Gastrocnemius medialis (tissue), 4 donors: ENCODE results near the gene ZNF384. TPM values are rescaled to one million over a fixed set of nuclear protein-coding genes. Genes with fewer than 3 reads are reported as not detected.

Experiments used
- ATAC-seq, 2 donors: fragments of 150-250 bp; one replicate each; pipeline ENCODE4 v1.9.1; 2016
- DNase-seq, 2 donors: peaks; one replicate each; pipeline ENCODE4 v3.0.0-alpha.2; 2019
- H3K27ac ChIP-seq, 4 donors: fragments of 200-600 bp; sonication (generic); 1 replicate in 1 of 4; 2 replicates in 3 of 4; pipeline ENCODE4 v1.5.1; 2016 to 2018; ENCODE audit warnings: mild to moderate bottlenecking in 2 of 4, moderate library complexity in 1 of 4
- H3K27me3 ChIP-seq, 3 donors: fragments of 200-600 bp; sonication (generic) in 2 of 3; 1 replicate in 1 of 3; 2 replicates in 2 of 3; pipeline versions ENCODE4 v1.5.1 to v1.6.0; 2016 to 2019; ENCODE audit warnings: mild to moderate bottlenecking in 1 of 3, moderate library complexity in 1 of 3
- H3K36me3 ChIP-seq, 2 donors: fragments of 200-600 bp; sonication (generic) in 1 of 2; one replicate each; pipeline ENCODE4 v1.5.1; 2017 to 2018
- H3K4me1 ChIP-seq, 2 donors: fragments of 200-600 bp; sonication (generic) in 1 of 2; one replicate each; pipeline ENCODE4 v1.5.1; 2016 to 2017; ENCODE audit warnings: mild to moderate bottlenecking in 2 of 2
- H3K4me3 ChIP-seq, 4 donors: fragments of 200-600 bp; sonication (generic) in 3 of 4; 1 replicate in 1 of 4; 2 replicates in 3 of 4; pipeline ENCODE4 v1.5.1; 2016 to 2019; ENCODE audit warnings: mild to moderate bottlenecking in 2 of 4
- H3K9me3 ChIP-seq, 3 donors: fragments of 200-600 bp; sonication (generic) in 2 of 3; 1 replicate in 1 of 3; 2 replicates in 2 of 3; pipeline ENCODE4 v1.5.1; 2016 to 2019
- CTCF ChIP-seq, 5 experiments: fragments of 450-650 bp in 3 of 5; fragments of 200-600 bp in 2 of 5; sonication (generic) in 2 of 5; IDR thresholded peaks in 4 of 5; conservative IDR thresholded peaks in 1 of 5; 1 replicate in 4 of 5; 2 replicates in 1 of 5; pipeline ENCODE4 v1.5.1; 2016 to 2019; ENCODE audit warnings: antibody characterized with exemption in 5 of 5, mild to moderate bottlenecking in 3 of 5, moderate library complexity in 3 of 5
- POLR2A ChIP-seq, 2 donors: fragments of 450-650 bp; IDR thresholded peaks; one replicate each; pipeline ENCODE4 v1.6.1; 2017; ENCODE audit warnings: antibody characterized with exemption in 2 of 2, mild to moderate bottlenecking in 2 of 2, moderate library complexity in 2 of 2
- in situ Hi-C, 4 donors: fragments of 200-750 bp; cut with MboI; loops; one replicate each; pipeline versions ENCODE4 v1.15.0 to v1.8.0; 2017; ENCODE audit warnings: low sequenced_read_pairs in 4 of 4
- intact Hi-C: fragments of 100-400 bp; cut with DNase I; formaldehyde crosslinking; loops from one replicate; pipeline ENCODE4 v1.15.1; 2023; ENCODE audit warnings: low total_unique reads
- total RNA-seq, 4 donors: library from RNA; depleted of rRNA; stranded (reverse); fragments of >200 nt; gene quantifications; one replicate each; pipeline versions ENCODE4 v1.1.0 to v1.2.3, GENCODE V29; 2016

ZNF384 gene
- total RNA-seq, 4 donors from 2014 or later: 22.4 to 35.3 (median 27.9) TPM

DNA sequence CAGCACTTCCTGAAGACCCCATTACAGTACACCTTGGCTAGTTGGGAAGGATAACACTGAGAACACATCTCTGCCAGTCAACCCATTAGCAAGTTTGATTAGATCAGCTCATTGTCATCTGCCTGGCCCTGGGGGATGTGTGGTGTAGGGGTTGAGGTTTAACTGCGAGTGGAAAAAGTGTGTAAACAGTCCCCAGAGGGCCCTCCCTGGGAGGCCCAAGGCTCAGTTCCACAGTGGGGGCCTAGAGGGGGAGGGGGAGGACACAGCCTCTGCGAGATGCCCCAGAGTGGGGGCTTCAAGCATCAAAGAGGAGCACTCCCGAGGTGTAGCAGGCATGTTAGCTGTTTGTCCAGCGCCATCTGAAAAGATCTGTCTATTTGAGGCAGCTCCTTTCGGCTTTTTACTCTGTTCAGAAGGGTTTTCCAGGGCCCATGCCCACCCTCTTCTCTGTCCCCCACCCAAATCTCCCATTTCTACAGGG, 53.8 kb downstream of the ZNF384 start:
- ATAC-seq (no peak), DNase-seq (no peak)
- in situ Hi-C loops: no loop called here
- Histone ChIP-seq H3K9me3 (no peaks in the 10 kb centered on the region), H3K27ac (no peak overlapping the region), H3K4me1 (no peaks in the 10 kb centered on the region), H3K36me3 (no peaks in the 10 kb centered on the region), H3K4me3 (no peak overlapping the region), H3K27me3 (no peaks in the 10 kb centered on the region)
- TF ChIP-seq CTCF (IDR thresholded peaks at IDR 0.05 in 4 of 5, conservative IDR thresholded peaks at IDR 0.05 in 1 of 5): no peak
- TF ChIP-seq POLR2A (IDR thresholded peaks at IDR 0.05): no peak
- intact Hi-C loops: no loop called here

- H3K27ac ChIP-seq: peak overlapping the region in 1 of 4 donors; percentile 38
- intact Hi-C loops: no loop called here
- TF ChIP-seq CTCF (IDR thresholded peaks at IDR 0.05 in 4 of 5, conservative IDR thresholded peaks at IDR 0.05 in 1 of 5) (no peak), POLR2A (IDR thresholded peaks at IDR 0.05) (peak in 1 of 2 donors; percentile 11)
- in situ Hi-C loops: no loop called here
- ATAC-seq (peak in 1 of 2 donors; percentile 51), DNase-seq (no peak)
- H3K27me3 ChIP-seq: no peaks in the 10 kb centered on the region
- no peaks in the 10 kb centered on the region for H3K4me1 ChIP-seq
- H3K9me3 ChIP-seq: no peaks in the 10 kb centered on the region
- no peak overlapping the region for H3K4me3 ChIP-seq
- no peaks in the 10 kb centered on the region for H3K36me3 ChIP-seq
These were observed 56.9 kb downstream of the ZNF384 start for GRCh38 chr12:6632026-6632983.

DNA sequence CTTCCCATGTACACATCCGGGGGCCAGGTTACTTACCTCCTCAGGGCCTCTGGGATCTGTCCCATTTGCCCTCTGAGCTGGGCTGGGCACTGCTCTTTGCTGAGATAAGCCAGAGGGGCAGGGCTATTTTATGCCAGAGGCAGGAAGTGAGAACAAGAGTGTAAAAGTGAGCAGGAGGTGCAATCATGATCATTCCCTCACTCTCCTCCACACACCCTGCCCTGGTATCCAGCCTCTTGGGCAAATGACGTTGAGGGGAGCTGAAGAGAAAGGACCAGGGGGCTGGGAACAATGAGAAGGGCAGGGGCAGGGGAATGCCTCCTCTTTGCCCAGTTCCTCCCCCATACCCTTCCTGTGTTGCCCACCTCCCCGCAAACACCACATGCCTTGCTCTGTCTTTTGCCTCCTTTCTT, 57.6 kb downstream of the ZNF384 start:
- in situ Hi-C loops: no loop called here
- TF ChIP-seq POLR2A (IDR thresholded peaks at IDR 0.05) (no peak), CTCF (IDR thresholded peaks at IDR 0.05 in 4 of 5, conservative IDR thresholded peaks at IDR 0.05 in 1 of 5) (no peak)
- no peak overlapping the region for H3K4me3 ChIP-seq
- ATAC-seq: no peak
- H3K36me3 ChIP-seq: no peaks in the 10 kb centered on the region
- no peak overlapping the region for H3K27ac ChIP-seq
- H3K27me3 ChIP-seq: no peaks in the 10 kb centered on the region
- DNase-seq: no peak
- no peaks in the 10 kb centered on the region for H3K4me1 ChIP-seq
- intact Hi-C loops: no loop called here
- H3K9me3 ChIP-seq: no peaks in the 10 kb centered on the region

GRCh38 chr12:6630736-6631135, 58.4 kb downstream of the ZNF384 start:
- H3K4me3 ChIP-seq: no peak overlapping the region
- TF ChIP-seq CTCF (IDR thresholded peaks at IDR 0.05 in 4 of 5, conservative IDR thresholded peaks at IDR 0.05 in 1 of 5): no peak
- no peak for TF ChIP-seq POLR2A (IDR thresholded peaks at IDR 0.05)
- H3K36me3 ChIP-seq: no peaks in the 10 kb centered on the region
- intact Hi-C loops: no loop called here
- H3K4me1 ChIP-seq: no peaks in the 10 kb centered on the region
- in situ Hi-C loops: no loop called here
- H3K27me3 ChIP-seq: no peaks in the 10 kb centered on the region
- H3K9me3 ChIP-seq: no peaks in the 10 kb centered on the region
- H3K27ac ChIP-seq: no peak overlapping the region
- no peak for ATAC-seq
- no peak for DNase-seq
